Tibial nerve (tissue), 3 donors: Measurements from ENCODE around the gene VPS41.

ENCODE experiments used
- POLR2A ChIP-seq, 2 donors: fragments of 450-650 bp; IDR thresholded peaks; one replicate each; pipeline ENCODE4 v1.6.1; 2017; ENCODE audit warnings: antibody characterized with exemption in 2 of 2, mild to moderate bottlenecking in 2 of 2, moderate library complexity in 2 of 2
- TF ChIP-seq, protein P1 (sequence below), 5 experiments: fragments of 200-600 bp in 3 of 5; fragments of 450-650 bp in 2 of 5; sonication (generic) in 3 of 5; IDR thresholded peaks; one replicate each; pipeline ENCODE4 v1.5.1; 2016 to 2019; ENCODE audit warnings: antibody characterized with exemption in 5 of 5, mild to moderate bottlenecking in 3 of 5, moderate library complexity in 2 of 5

DNA sequence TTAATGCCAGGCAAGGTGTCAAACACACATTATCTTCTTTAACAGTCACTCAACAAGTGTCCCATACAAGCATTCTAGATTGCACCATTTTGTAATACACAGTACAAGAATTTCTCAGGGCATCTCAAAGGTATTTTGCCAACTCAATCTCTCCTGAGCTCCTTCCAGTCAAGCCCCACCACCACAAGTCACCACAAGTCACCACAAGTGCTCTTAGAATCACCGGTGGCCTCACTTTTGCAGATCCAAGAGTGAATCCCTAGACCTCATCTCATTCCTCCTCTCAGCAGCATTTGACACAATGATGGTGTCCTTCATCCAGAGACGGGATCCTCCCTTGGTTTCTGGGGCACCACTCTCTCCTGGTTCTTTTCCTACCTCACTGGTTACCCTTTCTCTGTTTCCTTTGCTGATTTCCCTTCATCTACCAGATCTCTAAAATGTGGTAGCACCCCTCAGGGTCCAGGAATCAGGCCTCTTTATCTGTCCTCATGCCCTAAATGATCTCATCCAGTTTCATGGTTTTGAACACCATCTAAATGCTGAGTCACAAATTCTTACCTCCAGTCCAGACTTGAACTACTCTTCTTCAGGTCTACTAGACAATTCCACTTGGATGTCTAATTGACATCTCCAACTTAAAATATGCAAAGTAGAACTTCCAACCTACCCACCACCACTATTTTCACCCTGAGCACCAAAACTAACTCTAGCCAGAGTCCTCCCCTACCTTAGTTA lies 26.9 kb downstream of the VPS41 start:
- TF ChIP-seq, protein P1, sequence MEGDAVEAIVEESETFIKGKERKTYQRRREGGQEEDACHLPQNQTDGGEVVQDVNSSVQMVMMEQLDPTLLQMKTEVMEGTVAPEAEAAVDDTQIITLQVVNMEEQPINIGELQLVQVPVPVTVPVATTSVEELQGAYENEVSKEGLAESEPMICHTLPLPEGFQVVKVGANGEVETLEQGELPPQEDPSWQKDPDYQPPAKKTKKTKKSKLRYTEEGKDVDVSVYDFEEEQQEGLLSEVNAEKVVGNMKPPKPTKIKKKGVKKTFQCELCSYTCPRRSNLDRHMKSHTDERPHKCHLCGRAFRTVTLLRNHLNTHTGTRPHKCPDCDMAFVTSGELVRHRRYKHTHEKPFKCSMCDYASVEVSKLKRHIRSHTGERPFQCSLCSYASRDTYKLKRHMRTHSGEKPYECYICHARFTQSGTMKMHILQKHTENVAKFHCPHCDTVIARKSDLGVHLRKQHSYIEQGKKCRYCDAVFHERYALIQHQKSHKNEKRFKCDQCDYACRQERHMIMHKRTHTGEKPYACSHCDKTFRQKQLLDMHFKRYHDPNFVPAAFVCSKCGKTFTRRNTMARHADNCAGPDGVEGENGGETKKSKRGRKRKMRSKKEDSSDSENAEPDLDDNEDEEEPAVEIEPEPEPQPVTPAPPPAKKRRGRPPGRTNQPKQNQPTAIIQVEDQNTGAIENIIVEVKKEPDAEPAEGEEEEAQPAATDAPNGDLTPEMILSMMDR (IDR thresholded peaks at IDR 0.05), result no peak
- no peak for TF ChIP-seq POLR2A (IDR thresholded peaks at IDR 0.05)
